Measurements from ENCODE around the gene IL27RA.

IL27RA gene

DNA sequence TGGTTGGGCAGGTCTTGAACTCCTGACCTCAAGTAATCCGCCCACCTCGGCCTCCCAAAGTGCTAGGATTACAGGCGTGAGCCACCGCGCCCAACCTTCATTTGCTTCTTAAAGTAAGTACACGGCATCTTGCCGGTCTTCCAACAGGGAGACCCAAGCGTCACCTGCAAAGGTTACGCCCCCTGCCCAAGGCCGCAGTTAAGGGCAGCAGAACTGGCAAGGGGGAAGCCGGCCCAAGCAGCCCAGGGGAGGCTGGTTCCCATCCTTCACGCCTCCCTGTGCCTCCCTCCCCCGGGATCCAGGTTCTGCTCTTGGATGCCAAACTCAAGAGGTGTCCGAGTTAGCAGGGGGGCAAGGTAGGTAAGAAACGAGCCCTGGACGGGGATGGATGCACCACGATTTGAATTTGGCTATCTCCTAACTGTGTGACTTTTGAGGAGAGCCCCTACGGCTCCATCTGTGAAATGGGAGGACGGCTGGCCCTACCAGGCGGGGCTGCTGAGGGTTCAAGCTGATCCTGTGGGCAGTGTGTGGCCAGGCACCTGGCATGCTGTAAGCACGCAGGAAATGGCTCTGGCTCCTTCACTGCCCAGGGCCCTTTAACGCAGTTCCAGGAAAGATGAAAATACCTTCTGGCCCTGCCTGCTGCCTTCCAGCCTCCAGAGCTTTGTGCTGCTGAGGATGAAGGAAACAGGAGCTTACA is 34.5 kb upstream of the IL27RA start:
- H3K4me2 ChIP-seq (ENCODE audit: low read length), result no peak overlapping the region
- no peak overlapping the region for H3K27ac ChIP-seq (ENCODE audit: low read depth, low read length, poor library complexity, severe bottlenecking)
- H3F3A ChIP-seq (ENCODE audit: insufficient read depth, low read length), result no peaks in the 10 kb centered on the region
- H4K20me1 ChIP-seq (ENCODE audit: insufficient read depth, low read length), result no peaks in the 10 kb centered on the region
- H3K79me2 ChIP-seq (ENCODE audit: insufficient read depth, low read length), result no peaks in the 10 kb centered on the region
- H3K4me3 ChIP-seq (ENCODE audit: low read depth, low read length, poor library complexity, severe bottlenecking), result no peak overlapping the region
- H3K4me1 ChIP-seq (ENCODE audit: insufficient read depth, low read length, severe bottlenecking), result peaks cover 12% of the 10 kb centered on the region
- H3K36me3 ChIP-seq (ENCODE audit: insufficient read depth, low read length), result peaks cover 8% of the 10 kb centered on the region
- no peaks in the 10 kb centered on the region for H3K27me3 ChIP-seq (ENCODE audit: insufficient read depth, low read length)
- H2AFZ ChIP-seq (ENCODE audit: low read length), result no peak overlapping the region
- no peak for TF ChIP-seq CTCF (IDR thresholded peaks at IDR 0.05; ENCODE audit: low read length)
- TF ChIP-seq EZH2 (IDR thresholded peaks at IDR 0.05; ENCODE audit: borderline replicate concordance, low read length), result no peak
- H3K9me2 ChIP-seq (ENCODE audit: low read depth, low read length), result no peaks in the 10 kb centered on the region
- H3K9ac ChIP-seq (ENCODE audit: low read length), result no peak overlapping the region
- 0 out of 2 replicates have a peak, but pooled peaks cover 7% of the 10 kb centered on the region for H3K9me3 ChIP-seq (ENCODE audit: low read length)

DNA sequence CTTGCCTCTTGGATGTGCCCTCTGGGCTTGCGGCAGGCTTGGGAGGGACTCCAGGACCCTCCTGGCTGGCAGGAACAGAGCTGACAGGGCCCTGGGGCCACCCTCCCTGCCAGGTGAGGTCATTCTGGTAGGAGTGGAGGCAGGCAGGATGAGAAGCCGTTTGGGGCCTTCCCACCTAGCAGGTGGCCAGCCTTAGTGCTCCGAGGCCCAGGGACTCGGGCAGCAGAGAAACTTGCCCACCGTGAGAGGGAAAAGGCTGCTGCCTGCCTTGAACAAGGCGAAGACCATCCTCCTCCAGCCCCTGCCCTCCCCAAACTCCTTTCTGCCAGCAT is 34.0 kb upstream of the IL27RA start:
- TF ChIP-seq EZH2 (IDR thresholded peaks at IDR 0.05; ENCODE audit: borderline replicate concordance, low read length), result no peak
- no peak for TF ChIP-seq CTCF (IDR thresholded peaks at IDR 0.05; ENCODE audit: low read length)
- Histone ChIP-seq H3K79me2 (ENCODE audit: insufficient read depth, low read length) (no peaks in the 10 kb centered on the region), H3K4me2 (ENCODE audit: low read length) (no peak overlapping the region), H3K9me3 (ENCODE audit: low read length) (0 out of 2 replicates have a peak, but pooled peaks cover 7% of the 10 kb centered on the region), H3K27ac (ENCODE audit: low read depth, low read length, poor library complexity, severe bottlenecking) (no peak overlapping the region), H3K4me3 (ENCODE audit: low read depth, low read length, poor library complexity, severe bottlenecking) (no peak overlapping the region), H2AFZ (ENCODE audit: low read length) (no peak overlapping the region), H3K4me1 (ENCODE audit: insufficient read depth, low read length, severe bottlenecking) (peaks cover 17% of the 10 kb centered on the region), H3K27me3 (ENCODE audit: insufficient read depth, low read length) (no peaks in the 10 kb centered on the region), H3F3A (ENCODE audit: insufficient read depth, low read length) (no peaks in the 10 kb centered on the region), H4K20me1 (ENCODE audit: insufficient read depth, low read length) (no peaks in the 10 kb centered on the region), H3K36me3 (ENCODE audit: insufficient read depth, low read length) (peaks cover 8% of the 10 kb centered on the region), H3K9me2 (ENCODE audit: low read depth, low read length) (no peaks in the 10 kb centered on the region), H3K9ac (ENCODE audit: low read length) (no peak overlapping the region)

GRCh38 chr19:13998426-13998825 is 33.1 kb upstream of the IL27RA start:
- no peak overlapping the region for H3K4me3 ChIP-seq (ENCODE audit: low read depth, low read length, poor library complexity, severe bottlenecking)
- H3K79me2 ChIP-seq (ENCODE audit: insufficient read depth, low read length), result no peaks in the 10 kb centered on the region
- no peaks in the 10 kb centered on the region for H3F3A ChIP-seq (ENCODE audit: insufficient read depth, low read length)
- no peaks in the 10 kb centered on the region for H4K20me1 ChIP-seq (ENCODE audit: insufficient read depth, low read length)
- no peak overlapping the region for H3K27ac ChIP-seq (ENCODE audit: low read depth, low read length, poor library complexity, severe bottlenecking)
- no peak overlapping the region for H2AFZ ChIP-seq (ENCODE audit: low read length)
- TF ChIP-seq EZH2 (IDR thresholded peaks at IDR 0.05; ENCODE audit: borderline replicate concordance, low read length) (no peak), CTCF (IDR thresholded peaks at IDR 0.05; ENCODE audit: low read length) (no peak)
- peaks cover 26% of the 10 kb centered on the region for H3K4me1 ChIP-seq (ENCODE audit: insufficient read depth, low read length, severe bottlenecking)
- H3K36me3 ChIP-seq (ENCODE audit: insufficient read depth, low read length), result peaks cover 8% of the 10 kb centered on the region
- H3K9me2 ChIP-seq (ENCODE audit: low read depth, low read length), result no peaks in the 10 kb centered on the region
- H3K4me2 ChIP-seq (ENCODE audit: low read length), result no peak overlapping the region
- 0 out of 2 replicates have a peak, but pooled peaks cover 7% of the 10 kb centered on the region for H3K9me3 ChIP-seq (ENCODE audit: low read length)
- no peak overlapping the region for H3K9ac ChIP-seq (ENCODE audit: low read length)
- H3K27me3 ChIP-seq (ENCODE audit: insufficient read depth, low read length), result no peaks in the 10 kb centered on the region
